ENCODE results near the gene APOL4.
"Not testable (repeated sequence)": the region's sequence is repeated elsewhere in the genome, so short reads cannot be mapped to it uniquely, and the experiment has no call there.

DNA sequence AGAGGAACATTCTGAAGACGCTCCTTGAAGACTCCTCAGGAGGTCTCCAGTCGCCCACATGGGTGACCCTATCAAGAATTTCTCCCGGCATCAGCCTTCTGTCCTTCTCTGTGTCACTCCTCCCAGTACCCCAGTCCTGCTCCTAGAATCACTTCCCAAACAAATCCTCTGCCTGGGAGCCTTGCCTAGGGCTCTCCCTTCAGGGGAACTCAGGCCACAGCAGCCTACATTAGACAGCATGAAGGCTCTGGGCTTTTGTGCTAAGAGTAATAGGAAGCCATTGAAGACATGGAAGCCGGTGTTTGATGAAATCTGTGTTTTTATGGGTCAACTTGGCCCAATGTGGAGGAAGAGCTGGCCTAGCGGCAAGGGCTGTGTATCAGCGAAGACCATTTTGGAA lies 13.7 kb downstream of the APOL4 start:
- TF ChIP-seq, protein P1, sequence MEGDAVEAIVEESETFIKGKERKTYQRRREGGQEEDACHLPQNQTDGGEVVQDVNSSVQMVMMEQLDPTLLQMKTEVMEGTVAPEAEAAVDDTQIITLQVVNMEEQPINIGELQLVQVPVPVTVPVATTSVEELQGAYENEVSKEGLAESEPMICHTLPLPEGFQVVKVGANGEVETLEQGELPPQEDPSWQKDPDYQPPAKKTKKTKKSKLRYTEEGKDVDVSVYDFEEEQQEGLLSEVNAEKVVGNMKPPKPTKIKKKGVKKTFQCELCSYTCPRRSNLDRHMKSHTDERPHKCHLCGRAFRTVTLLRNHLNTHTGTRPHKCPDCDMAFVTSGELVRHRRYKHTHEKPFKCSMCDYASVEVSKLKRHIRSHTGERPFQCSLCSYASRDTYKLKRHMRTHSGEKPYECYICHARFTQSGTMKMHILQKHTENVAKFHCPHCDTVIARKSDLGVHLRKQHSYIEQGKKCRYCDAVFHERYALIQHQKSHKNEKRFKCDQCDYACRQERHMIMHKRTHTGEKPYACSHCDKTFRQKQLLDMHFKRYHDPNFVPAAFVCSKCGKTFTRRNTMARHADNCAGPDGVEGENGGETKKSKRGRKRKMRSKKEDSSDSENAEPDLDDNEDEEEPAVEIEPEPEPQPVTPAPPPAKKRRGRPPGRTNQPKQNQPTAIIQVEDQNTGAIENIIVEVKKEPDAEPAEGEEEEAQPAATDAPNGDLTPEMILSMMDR (conservative IDR thresholded peaks at IDR 0.05; ENCODE audit: low read depth, low read length) = not testable (repeated sequence)
- TF ChIP-seq EZH2 (IDR thresholded peaks at IDR 0.05; ENCODE audit: borderline replicate concordance, low read depth, low read length, poor library complexity, severe bottlenecking) = not testable (repeated sequence)
